Raji (cell line): ENCODE data around the gene ANKMY1.

Source experiments
- POLR2A ChIP-seq: IDR thresholded peaks from 2 replicates; pipeline ENCODE4 v1.6.1; 2011; ENCODE audit warnings: low read depth, low read length, control low read depth; ENCODE audit not compliant: insufficient read depth

ANKMY1 gene

DNA sequence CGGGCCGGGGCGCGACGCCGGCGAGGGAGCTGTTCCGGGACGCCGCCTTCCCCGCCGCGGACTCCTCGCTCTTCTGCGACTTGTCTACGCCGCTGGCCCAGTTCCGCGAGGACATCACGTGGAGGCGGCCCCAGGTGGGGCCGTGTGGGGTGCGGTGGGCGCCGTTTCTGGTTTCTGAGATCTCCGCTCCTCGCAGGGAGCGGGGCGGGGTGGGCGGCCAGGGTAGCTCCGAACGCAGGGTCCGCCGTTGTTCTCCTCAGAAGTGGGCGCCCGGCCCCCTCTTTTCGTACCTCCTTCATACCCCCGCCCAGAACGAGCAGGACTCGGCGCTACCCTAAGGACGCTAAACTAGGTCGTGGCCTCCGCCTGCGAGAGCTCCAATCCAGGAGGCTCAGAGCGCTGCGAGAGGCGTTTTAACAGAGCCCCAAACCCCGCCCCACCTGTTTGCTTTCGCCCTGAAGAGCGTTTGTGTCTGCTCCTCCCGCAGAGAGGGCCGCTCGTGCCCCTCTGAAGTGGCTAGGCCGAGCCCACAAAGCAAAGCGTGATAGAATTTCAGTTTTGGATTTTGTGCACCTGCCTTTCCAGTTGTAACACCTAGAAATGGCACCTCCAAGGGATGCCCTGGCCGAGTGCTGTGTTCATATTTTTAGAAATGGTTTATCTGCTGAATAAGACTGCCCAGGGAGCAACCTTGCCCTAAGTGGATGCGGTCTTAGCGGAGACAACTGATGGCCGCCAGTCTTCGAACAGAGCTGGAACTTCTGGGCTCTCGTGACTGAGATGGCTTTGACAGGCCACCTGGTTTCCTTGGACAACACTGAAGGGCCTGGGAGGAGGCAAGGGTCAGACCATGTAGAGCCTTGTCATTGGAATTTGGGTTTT, 29.4 kb upstream of the ANKMY1 start:
- peak; percentile 30; the same call in 1 of the 2 replicates for TF ChIP-seq POLR2A

DNA sequence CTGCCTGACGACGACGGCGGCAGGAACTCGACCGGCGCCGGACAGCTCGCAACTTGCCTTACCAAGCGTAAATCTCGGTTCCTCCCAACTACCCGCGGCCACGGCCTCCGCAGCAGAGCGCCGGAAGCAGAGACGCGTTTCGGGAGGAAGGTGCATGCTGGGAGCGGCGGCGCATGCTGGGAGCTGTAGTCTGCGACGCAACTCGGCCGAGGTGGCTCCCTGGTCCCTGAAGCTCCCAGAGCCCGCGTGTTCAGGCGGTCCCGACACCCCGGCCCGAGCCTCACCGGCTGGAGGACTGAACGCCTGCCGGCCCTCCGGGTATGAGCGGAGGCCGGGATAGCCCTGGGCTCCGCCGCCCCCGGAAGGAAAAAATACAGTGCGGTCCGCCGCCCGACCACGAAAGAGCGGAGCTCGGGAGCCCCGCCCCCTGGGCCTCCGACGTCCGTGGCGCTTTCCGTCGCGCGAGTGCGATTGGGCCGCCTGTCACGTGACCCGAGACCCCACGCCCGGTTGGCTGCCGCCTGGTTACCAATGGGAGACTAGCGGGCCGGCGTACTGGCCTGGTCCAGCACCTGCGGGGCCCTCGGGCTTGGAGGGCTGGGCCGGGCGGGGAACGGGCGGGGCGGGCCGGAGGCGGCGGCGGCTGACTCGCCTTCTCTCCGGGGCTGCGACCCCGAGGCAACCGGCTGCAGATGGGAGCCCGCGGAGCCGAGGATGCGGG, 28.6 kb upstream of the ANKMY1 start, which contains the start of gene CAPN10:
Gene CAPN10 (plus strand): TSS at position 537 of the 721 bp plus-strand sequence. CDS start 178 bp downstream, at position 715.
- peak; percentile 79 for TF ChIP-seq POLR2A

DNA sequence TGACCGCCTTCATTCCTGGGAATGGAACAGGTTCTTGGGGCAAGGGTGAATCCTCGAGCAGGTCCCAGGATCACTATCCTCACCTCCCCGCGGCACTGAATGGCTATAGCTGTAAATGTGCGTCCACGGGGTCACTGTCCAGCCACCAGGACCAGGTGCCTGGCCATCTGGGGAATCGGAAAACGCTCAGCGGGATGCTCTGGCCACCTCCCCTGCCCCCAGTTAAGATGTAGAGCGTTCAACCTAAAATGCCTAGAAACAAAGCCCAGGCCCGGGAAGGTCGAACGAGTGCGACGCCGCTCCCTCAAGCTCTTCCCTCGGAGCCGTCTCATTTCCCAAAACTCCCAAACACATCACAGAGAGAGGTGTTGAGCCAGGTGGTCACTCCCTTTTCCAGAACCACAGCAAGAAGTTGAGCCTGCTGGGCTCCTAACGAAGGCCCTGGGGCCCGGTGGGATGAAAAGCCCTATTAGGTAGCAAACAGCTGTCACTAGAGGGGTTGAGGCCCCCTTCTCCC, 28.0 kb upstream of the ANKMY1 start:
- no peak for TF ChIP-seq POLR2A

DNA sequence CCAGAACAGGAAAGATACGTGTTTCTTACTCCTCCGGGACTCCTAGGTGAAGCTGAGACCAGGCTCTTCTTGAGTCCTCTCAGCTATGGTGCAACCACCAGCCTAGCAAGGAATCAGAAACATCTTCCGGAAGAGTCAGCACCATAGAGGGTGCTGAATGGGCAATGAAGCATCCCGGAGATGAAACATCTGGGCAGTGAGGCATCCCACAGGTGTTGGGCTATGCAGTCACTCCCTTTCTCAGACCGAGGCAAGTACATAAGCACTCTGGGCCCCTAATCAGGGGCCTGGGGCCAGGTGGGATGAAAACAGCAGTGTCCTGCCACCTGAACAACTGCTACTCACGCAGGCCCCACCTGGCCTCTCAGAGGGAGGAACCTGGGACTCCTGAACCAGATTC, 27.3 kb upstream of the ANKMY1 start:
- peak; percentile 49; the same call in 1 of the 2 replicates for TF ChIP-seq POLR2A

DNA sequence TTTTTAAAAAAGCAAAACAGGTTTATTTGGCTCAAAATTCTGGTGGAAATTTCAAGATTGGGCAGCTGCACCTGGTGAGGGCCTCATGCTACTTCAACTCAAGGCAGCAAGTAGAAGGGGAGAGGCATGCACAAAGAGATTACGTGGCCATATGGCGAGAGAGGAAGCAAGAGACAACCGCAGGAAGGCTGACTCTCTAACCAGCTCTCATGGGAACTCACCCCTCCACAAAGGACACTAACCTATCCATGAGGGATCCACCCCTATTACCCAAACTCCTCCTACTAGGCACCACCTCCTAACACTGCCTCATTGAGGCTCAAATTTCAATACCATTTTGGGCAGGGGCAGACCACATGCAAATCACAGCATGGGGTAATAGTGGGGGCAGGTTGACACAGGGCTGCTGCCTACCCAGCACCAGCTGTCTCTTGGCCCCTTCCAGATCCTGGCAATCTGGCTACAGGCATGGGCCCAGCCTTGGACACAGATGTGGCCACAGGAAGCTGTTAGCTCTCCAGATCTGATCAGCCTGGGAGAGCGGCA, 26.8 kb upstream of the ANKMY1 start:
- peak; percentile 88 for TF ChIP-seq POLR2A

DNA sequence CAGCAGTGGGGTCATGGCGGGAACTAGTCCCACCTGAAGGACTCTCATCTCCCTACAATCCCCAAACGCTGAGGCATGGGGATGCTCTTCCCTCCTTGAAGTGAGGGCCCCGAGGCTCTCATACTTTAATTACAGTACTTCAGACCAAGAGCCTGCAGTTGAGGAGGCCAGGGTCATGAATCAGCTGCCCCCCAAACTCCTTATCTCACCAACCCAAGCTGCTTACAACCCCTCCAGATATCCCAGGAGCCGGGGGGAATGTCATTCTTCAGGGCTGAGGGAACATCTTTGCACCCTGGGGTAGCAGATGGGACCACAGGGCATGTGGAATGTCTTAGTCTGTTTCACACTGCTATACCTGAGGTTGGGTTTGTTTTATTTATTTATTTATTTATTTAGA, 26.0 kb upstream of the ANKMY1 start:
- no peak; the same call in 1 of the 2 replicates for TF ChIP-seq POLR2A

DNA sequence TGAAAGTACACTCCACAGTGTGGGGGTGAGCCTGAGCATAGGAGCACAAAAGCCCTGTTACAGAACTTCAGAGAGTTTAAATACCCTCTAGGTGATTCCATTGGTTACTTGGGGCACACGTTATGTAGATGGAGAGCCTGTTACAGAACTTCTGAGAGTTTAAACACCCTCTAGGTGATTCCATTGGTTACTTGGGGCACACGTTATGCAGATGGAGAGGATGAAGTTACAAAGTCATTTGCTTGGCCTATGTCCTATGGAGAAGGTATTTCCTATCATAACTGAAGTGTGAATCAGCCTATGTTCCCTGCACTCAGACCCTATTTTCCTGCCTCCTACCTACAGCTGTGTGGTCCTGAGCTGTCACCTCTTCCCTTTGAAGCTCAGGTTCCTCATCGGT, 25.0 kb upstream of the ANKMY1 start:
- no peak for TF ChIP-seq POLR2A

DNA sequence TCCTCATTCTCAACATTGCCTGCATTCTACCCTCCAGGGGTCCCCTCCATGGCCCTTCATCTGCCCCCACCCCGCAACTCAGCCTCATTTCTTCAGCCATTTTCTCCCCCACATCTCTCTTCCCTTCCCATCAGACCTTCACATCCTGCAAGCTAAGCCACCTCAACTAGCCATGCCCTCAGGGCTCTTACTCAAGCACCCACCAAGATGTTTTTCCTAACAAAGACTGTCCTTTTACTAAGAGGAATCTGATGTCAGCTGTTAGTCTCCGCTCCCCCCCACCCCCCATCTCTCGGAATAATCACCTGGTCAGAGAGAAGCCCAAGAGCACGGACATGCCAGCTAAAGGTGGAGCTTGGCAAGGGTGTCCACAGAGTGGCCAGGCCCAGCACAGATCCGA, 24.0 kb upstream of the ANKMY1 start:
- TF ChIP-seq POLR2A: no peak

DNA sequence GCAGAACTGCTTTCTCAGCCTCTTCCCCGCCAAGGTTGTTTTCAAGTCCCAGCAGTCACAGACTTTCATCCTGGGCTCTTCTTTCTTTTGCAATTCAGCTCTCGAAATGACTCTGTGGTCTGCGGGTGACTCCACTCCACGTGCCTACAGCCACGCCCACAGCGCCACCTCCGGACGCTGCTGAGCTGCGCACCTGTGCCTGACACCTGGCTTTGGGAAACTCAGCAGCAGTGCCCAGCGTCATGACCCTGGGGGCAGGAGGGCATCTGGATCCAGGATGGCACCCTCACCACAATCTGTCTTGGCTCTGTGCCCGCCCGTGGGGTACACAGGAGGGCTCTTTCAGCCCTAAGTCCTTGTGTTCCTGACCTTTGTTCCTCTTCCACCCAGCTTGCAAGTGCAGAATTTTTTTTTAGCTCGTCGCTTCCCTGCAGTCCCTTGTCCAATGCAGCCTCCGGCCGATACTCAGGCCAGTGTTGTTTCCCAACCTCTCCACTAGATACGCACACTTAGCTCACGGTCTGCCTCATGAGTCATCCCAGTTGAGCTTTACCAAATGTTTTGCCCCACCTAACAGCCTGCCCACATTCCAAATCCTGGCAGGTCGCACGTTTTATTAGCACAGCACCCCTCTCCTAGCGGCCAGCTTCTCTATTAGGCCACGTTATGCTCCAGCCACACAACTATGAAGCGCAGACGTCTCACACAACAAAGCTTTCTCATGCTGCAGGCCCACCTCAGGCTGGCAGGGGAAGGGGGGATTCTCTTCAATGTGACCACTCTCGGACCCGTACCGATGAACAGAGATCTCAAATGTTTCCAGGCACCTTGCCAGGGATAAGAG, 22.2 kb upstream of the ANKMY1 start:
- 0 out of 2 replicates have a peak, but pooled peaks have one; percentile 24 for TF ChIP-seq POLR2A

DNA sequence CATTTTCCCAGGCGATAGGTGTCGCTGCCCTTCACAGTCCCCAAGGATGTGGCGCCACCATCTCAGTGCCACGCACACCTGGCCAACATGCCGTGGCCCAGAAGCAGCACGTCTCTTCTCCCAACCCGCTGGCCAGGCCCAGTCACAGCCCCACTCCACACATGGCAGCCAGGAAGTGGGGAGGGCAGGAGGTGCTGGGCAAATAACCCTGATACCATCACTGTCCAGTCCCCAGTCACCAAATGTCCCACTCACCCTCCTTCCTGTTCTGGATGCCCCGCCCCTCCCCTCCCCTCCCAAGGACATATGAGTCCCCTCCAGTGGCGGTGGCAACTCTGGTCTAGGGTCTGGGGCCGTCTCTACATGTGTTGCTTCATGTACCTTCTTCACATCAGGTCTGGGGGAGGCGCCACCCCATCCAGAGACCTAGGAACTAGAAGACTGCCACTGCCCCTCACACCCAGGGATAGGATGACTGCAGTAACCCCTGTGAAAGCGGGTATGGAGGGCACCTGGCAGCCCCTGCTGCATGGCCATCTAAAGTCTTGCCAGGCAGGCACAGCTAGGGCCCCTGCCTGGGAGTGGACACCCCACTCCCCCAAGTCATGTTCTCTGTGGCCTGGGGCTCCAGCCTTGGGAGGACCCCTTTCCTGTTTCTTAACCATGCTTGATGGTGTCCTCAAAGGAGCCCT, 21.4 kb upstream of the ANKMY1 start:
- no peak for TF ChIP-seq POLR2A

DNA sequence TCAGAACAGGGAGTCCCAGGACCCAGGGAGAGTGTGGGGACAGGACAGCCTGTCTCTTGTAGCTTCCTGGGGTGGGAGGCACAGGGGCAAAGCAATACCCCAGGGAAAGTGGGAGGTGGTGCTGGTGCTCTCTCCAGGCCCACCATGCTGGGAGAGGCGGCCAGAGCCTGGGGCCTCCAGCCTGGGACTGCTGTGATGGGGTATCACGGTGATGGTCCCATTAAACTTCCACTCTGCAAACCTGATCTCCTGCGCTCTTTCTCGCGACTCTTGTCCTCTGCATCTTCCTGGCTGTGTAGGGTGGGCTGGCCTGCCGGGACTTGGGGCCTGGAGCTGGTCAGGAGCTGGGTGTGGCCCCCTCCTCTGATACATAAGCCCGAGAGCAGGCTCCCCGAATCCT, 20.7 kb upstream of the ANKMY1 start:
- no peak for TF ChIP-seq POLR2A

DNA sequence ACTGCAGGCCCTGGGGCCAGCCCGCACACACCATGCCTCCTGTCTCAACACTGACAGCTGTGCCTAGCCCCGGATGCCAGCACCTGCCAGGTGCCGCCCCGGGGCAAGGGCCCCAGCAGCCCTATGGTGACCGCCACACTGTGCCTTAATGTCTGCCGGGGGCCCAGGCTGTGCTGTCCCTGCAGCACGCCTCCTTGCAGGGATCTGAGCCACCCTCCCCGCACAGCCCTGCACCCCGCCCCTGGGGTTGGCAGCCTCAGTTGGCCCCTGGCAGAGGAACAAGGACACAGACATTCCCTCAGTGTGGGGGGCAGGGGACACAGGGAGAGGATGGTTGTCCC, 20.3 kb upstream of the ANKMY1 start:
- no peak for TF ChIP-seq POLR2A

DNA sequence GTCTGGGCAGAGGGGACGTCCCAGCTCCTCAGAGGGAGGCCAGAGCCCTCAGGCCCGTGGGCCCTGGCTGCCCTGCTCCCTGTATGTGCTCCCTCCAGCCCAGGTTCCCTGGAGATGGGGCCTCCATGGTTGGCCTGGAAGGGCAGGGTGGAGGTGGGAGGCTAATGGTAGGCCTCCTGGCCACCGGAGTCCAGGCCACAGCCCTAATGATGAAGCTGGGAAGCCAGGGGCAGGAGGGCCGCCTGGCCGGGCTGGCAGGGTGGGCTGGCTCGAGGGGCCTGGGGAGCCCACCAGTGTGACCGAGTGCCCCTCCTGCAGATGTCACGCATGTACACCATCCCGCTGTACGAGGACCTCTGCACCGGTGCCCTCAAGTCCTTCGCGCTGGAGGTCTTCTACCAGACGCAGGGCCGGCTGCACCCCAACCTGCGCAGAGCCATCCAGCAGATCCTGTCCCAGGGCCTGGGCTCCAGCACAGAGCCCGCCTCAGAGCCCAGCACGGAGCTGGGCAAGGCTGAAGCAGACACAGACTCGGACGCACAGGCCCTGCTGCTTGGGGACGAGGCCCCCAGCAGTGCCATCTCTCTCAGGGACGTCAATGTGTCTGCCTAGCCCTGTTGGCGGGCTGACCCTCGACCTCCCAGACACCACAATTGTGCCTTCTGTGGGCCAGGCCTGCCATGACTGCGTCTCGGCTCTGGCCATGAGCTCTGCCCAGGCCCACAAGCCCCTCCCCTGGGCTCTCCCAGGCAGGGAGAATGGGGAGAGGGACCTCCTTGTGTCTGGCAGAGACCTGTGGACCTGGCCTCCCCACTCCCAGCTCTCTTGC, 19.7 kb upstream of the ANKMY1 start:
- no peak for TF ChIP-seq POLR2A
